Measurements from ENCODE around the gene ACAD9.
"Not testable (repeated sequence)": the region's sequence is repeated elsewhere in the genome, so short reads cannot be mapped to it uniquely, and the experiment has no call there.

ACAD9 gene

GRCh38 chr3:128879125-128879969 lies at the start of gene ACAD9:
Gene ACAD9 (plus strand): TSS chr3:128879620. CDS start chr3:128879692, 72 bp downstream.
- Histone ChIP-seq H3K4me3 (ENCODE audit: low read length in 2 of 2) (peak within 1 kb of the TSS; percentile 95), H3K36me3 (ENCODE audit: control insufficient read depth in 2 of 2, insufficient read depth in 2 of 2, low read length in 2 of 2) (peaks cover 9 to 14% of the 10 kb centered on the region in 2 donors), H3K4me1 (ENCODE audit: control insufficient read depth, insufficient read depth, low read length) (peaks cover 43% of the 10 kb centered on the region), H3K9me3 (ENCODE audit: control insufficient read depth in 2 of 2, low read length in 2 of 2) (no peaks in the 10 kb centered on the region), H3K27ac (ENCODE audit: low read length) (peak within 1 kb of the TSS; percentile 99), H3K27me3 (ENCODE audit: control insufficient read depth in 1 of 2, insufficient read depth in 2 of 2, low read length in 2 of 2) (no peaks in the 10 kb centered on the region), H3K9ac (ENCODE audit: low read length in 2 of 2) (peak within 1 kb of the TSS; percentile 93 to 100)

- H3K27ac ChIP-seq (ENCODE audit: low read length); H3K4me1 ChIP-seq (ENCODE audit: control insufficient read depth, insufficient read depth, low read length); H3K9ac ChIP-seq (ENCODE audit: low read length in 2 of 2); H3K27me3 ChIP-seq (ENCODE audit: control insufficient read depth in 1 of 2, insufficient read depth in 2 of 2, low read length in 2 of 2); H3K4me3 ChIP-seq (ENCODE audit: low read length in 2 of 2); H3K36me3 ChIP-seq (ENCODE audit: control insufficient read depth in 2 of 2, insufficient read depth in 2 of 2, low read length in 2 of 2); H3K9me3 ChIP-seq (ENCODE audit: control insufficient read depth in 2 of 2, low read length in 2 of 2): not testable (repeated sequence)
Measured at GRCh38 chr3:128829925-128830625, 49.3 kb upstream of the ACAD9 start.

DNA sequence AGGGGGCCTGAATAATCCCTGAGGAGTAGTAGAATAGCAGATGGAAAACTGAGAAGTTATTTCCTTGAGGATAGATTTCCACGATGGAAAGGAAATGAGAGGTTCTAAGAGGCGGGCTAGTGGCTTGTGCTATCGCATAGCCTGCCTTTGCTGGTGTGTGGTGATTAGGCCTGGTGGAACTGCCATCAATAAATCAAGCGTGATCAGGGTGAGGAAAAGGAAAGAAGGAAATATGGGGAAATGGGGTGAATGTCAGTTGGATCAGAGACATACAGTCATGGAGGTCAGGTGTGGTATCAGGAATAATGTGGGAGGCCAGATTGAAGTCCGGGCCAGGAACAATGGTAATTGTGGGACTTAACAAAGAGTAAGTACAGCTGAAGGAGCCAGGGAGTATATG lies 48.7 kb upstream of the ACAD9 start:
- H3K27ac ChIP-seq (ENCODE audit: low read length); H3K9me3 ChIP-seq (ENCODE audit: control insufficient read depth in 2 of 2, low read length in 2 of 2); H3K4me1 ChIP-seq (ENCODE audit: control insufficient read depth, insufficient read depth, low read length); H3K36me3 ChIP-seq (ENCODE audit: control insufficient read depth in 2 of 2, insufficient read depth in 2 of 2, low read length in 2 of 2); H3K4me3 ChIP-seq (ENCODE audit: low read length in 2 of 2); H3K27me3 ChIP-seq (ENCODE audit: control insufficient read depth in 1 of 2, insufficient read depth in 2 of 2, low read length in 2 of 2); H3K9ac ChIP-seq (ENCODE audit: low read length in 2 of 2): not testable (repeated sequence)

- H3K4me1 ChIP-seq (ENCODE audit: control insufficient read depth, insufficient read depth, low read length); H3K27me3 ChIP-seq (ENCODE audit: control insufficient read depth in 1 of 2, insufficient read depth in 2 of 2, low read length in 2 of 2): not testable (repeated sequence)
Measured at GRCh38 chr3:128832979-128833378, 46.4 kb upstream of the ACAD9 start.

GRCh38 chr3:128835096-128835495 lies 44.3 kb upstream of the ACAD9 start:
- Histone ChIP-seq H3K9me3 (ENCODE audit: control insufficient read depth in 2 of 2, low read length in 2 of 2) (no peaks in the 10 kb centered on the region), H3K27me3 (ENCODE audit: control insufficient read depth in 1 of 2, insufficient read depth in 2 of 2, low read length in 2 of 2) (no peaks in the 10 kb centered on the region), H3K4me3 (ENCODE audit: low read length in 2 of 2) (no peak overlapping the region), H3K36me3 (ENCODE audit: control insufficient read depth in 2 of 2, insufficient read depth in 2 of 2, low read length in 2 of 2) (no peaks in the 10 kb centered on the region), H3K4me1 (ENCODE audit: control insufficient read depth, insufficient read depth, low read length) (no peaks in the 10 kb centered on the region), H3K27ac (ENCODE audit: low read length) (no peak overlapping the region), H3K9ac (ENCODE audit: low read length in 2 of 2) (no peak overlapping the region)

More at GRCh38 chr3:128832979-128833378, 46.4 kb upstream of the ACAD9 start:
- not testable (repeated sequence) for H3K4me3 ChIP-seq (ENCODE audit: low read length in 2 of 2); H3K9ac ChIP-seq (ENCODE audit: low read length in 2 of 2); H3K9me3 ChIP-seq (ENCODE audit: control insufficient read depth in 2 of 2, low read length in 2 of 2); H3K36me3 ChIP-seq (ENCODE audit: control insufficient read depth in 2 of 2, insufficient read depth in 2 of 2, low read length in 2 of 2); H3K27ac ChIP-seq (ENCODE audit: low read length)

GRCh38 chr3:128841926-128842920 lies 37.2 kb upstream of the ACAD9 start:
- H3K36me3 ChIP-seq (ENCODE audit: control insufficient read depth in 2 of 2, insufficient read depth in 2 of 2, low read length in 2 of 2): no peaks in the 10 kb centered on the region
- H3K27me3 ChIP-seq (ENCODE audit: control insufficient read depth in 1 of 2, insufficient read depth in 2 of 2, low read length in 2 of 2): no peaks in the 10 kb centered on the region
- H3K9me3 ChIP-seq (ENCODE audit: control insufficient read depth in 2 of 2, low read length in 2 of 2): no peaks in the 10 kb centered on the region
- H3K4me1 ChIP-seq (ENCODE audit: control insufficient read depth, insufficient read depth, low read length): peaks cover 13% of the 10 kb centered on the region
- no peak overlapping the region for H3K4me3 ChIP-seq (ENCODE audit: low read length in 2 of 2)
- no peak overlapping the region for H3K9ac ChIP-seq (ENCODE audit: low read length in 2 of 2)
- no peak overlapping the region for H3K27ac ChIP-seq (ENCODE audit: low read length)

DNA sequence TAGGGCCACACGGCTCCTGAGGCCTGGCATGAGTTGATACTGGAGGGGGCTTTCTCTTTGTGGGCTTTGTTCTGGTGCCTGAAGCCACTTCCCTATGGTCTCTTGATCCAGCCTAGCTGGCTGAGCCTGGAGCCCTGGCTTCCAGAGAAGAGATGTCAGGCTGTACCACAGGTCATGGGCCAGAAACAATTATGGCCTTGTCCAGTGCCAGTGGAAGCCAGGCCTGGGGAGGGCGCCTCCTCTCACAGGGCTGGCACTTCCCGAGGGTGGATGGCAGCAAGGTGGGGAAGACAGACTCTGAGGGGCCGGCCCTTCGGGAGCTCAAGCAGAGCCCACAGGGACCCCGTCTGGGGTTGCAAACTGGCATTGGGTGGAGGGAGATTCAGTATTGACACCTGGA lies 34.9 kb upstream of the ACAD9 start:
- Histone ChIP-seq H3K27ac (ENCODE audit: low read length) (no peak overlapping the region), H3K4me1 (ENCODE audit: control insufficient read depth, insufficient read depth, low read length) (peaks cover 13% of the 10 kb centered on the region), H3K36me3 (ENCODE audit: control insufficient read depth in 2 of 2, insufficient read depth in 2 of 2, low read length in 2 of 2) (no peaks in the 10 kb centered on the region), H3K27me3 (ENCODE audit: control insufficient read depth in 1 of 2, insufficient read depth in 2 of 2, low read length in 2 of 2) (no peaks in the 10 kb centered on the region), H3K9ac (ENCODE audit: low read length in 2 of 2) (no peak overlapping the region), H3K9me3 (ENCODE audit: control insufficient read depth in 2 of 2, low read length in 2 of 2) (no peaks in the 10 kb centered on the region), H3K4me3 (ENCODE audit: low read length in 2 of 2) (no peak overlapping the region)

GRCh38 chr3:128845119-128845777 lies 34.2 kb upstream of the ACAD9 start:
- peaks cover 13% of the 10 kb centered on the region for H3K4me1 ChIP-seq (ENCODE audit: control insufficient read depth, insufficient read depth, low read length)
- peak overlapping the region; percentile 6 for H3K27ac ChIP-seq (ENCODE audit: low read length)
- no peaks in the 10 kb centered on the region for H3K36me3 ChIP-seq (ENCODE audit: control insufficient read depth in 2 of 2, insufficient read depth in 2 of 2, low read length in 2 of 2)
- peak overlapping the region; percentile 5 to 27 for H3K9ac ChIP-seq (ENCODE audit: low read length in 2 of 2)
- H3K4me3 ChIP-seq (ENCODE audit: low read length in 2 of 2): peak overlapping the region; percentile 69 to 72
- no peaks in the 10 kb centered on the region for H3K9me3 ChIP-seq (ENCODE audit: control insufficient read depth in 2 of 2, low read length in 2 of 2)
- H3K27me3 ChIP-seq (ENCODE audit: control insufficient read depth in 1 of 2, insufficient read depth in 2 of 2, low read length in 2 of 2): no peaks in the 10 kb centered on the region

DNA sequence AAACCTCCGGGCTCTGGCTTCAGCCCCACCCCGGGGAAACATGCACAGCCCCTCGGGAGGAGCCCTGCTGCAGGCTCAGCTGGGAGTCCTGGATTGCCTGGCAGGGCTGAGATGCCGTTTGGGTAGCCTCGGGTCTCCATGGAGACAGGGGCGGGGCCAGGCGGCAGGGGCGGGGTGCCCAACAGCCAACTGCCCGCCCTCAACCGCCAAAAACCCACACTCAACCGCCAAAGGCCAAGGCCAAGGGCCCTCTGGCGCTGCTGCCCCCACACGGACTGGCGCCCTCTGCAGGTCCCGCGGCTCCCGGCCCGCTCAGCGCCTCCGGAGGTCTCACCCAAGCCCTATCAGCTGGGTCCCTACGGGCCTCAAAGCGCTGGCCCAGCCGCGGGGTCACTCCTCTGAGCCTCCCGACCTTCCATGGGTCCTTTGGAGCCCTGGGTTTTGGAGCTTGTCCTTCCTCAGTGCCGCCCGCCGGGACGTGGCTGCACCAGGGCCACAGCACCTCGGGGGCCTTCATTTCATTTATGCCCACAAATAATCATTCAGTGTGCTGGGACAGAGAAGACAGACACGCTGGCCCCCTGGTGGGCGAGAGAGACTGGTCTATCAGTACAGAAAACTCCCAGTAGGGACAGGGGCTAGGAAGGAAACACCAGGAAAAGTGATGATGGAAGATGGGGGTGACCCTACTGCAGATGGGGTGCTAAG lies 33.5 kb upstream of the ACAD9 start:
- Histone ChIP-seq H3K9me3 (ENCODE audit: control insufficient read depth in 2 of 2, low read length in 2 of 2) (no peaks in the 10 kb centered on the region), H3K4me3 (ENCODE audit: low read length in 2 of 2) (peak overlapping the region; percentile 69 to 72), H3K36me3 (ENCODE audit: control insufficient read depth in 2 of 2, insufficient read depth in 2 of 2, low read length in 2 of 2) (no peaks in the 10 kb centered on the region), H3K27me3 (ENCODE audit: control insufficient read depth in 1 of 2, insufficient read depth in 2 of 2, low read length in 2 of 2) (no peaks in the 10 kb centered on the region), H3K4me1 (ENCODE audit: control insufficient read depth, insufficient read depth, low read length) (peaks cover 13% of the 10 kb centered on the region), H3K27ac (ENCODE audit: low read length) (peak overlapping the region; percentile 66), H3K9ac (ENCODE audit: low read length in 2 of 2) (peak overlapping the region; percentile 51 to 72)
